ENCODE measurements around the gene ZFPM1. TPM values are rescaled to one million over a fixed set of nuclear protein-coding genes. Genes with fewer than 3 reads are reported as not detected.

ZFPM1 gene
- total RNA-seq, 1 donor from 2014 or later: 1.7 TPM

GRCh38 chr16:88476203-88476602 lies 23.1 kb downstream of the ZFPM1 start:
- DNase-seq (ENCODE audit: extremely low spot score in 2 of 2): no peak
- TF ChIP-seq POLR2AphosphoS5 (IDR thresholded peaks at IDR 0.05; ENCODE audit: insufficient read depth in 1 of 2, low read depth in 1 of 2) (no peak), POLR2A (IDR thresholded peaks at IDR 0.05) (no peak)
- TF ChIP-seq, protein P1, sequence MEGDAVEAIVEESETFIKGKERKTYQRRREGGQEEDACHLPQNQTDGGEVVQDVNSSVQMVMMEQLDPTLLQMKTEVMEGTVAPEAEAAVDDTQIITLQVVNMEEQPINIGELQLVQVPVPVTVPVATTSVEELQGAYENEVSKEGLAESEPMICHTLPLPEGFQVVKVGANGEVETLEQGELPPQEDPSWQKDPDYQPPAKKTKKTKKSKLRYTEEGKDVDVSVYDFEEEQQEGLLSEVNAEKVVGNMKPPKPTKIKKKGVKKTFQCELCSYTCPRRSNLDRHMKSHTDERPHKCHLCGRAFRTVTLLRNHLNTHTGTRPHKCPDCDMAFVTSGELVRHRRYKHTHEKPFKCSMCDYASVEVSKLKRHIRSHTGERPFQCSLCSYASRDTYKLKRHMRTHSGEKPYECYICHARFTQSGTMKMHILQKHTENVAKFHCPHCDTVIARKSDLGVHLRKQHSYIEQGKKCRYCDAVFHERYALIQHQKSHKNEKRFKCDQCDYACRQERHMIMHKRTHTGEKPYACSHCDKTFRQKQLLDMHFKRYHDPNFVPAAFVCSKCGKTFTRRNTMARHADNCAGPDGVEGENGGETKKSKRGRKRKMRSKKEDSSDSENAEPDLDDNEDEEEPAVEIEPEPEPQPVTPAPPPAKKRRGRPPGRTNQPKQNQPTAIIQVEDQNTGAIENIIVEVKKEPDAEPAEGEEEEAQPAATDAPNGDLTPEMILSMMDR (IDR thresholded peaks at IDR 0.05): no peak
- H3K4me3 ChIP-seq: no peak overlapping the region
- no peaks in the 10 kb centered on the region for H3K9me3 ChIP-seq
- no peaks in the 10 kb centered on the region for H3K27me3 ChIP-seq
- intact Hi-C loops (cut with DNase I): no loop called here
- no peaks in the 10 kb centered on the region for H3K36me3 ChIP-seq
- no peak overlapping the region for H3K27ac ChIP-seq
- H3K4me1 ChIP-seq: no peaks in the 10 kb centered on the region

- no peak for TF ChIP-seq POLR2AphosphoS5 (IDR thresholded peaks at IDR 0.05; ENCODE audit: insufficient read depth in 1 of 2, low read depth in 1 of 2)
- Histone ChIP-seq H3K4me1 (no peaks in the 10 kb centered on the region), H3K9me3 (no peaks in the 10 kb centered on the region), H3K27ac (no peak overlapping the region), H3K27me3 (no peaks in the 10 kb centered on the region), H3K36me3 (no peaks in the 10 kb centered on the region), H3K4me3 (no peak overlapping the region)
- DNase-seq (ENCODE audit: extremely low spot score in 2 of 2): no peak
- intact Hi-C loops (cut with DNase I): no loop called here
Observed at GRCh38 chr16:88476817-88477397, 23.8 kb downstream of the ZFPM1 start.

DNA sequence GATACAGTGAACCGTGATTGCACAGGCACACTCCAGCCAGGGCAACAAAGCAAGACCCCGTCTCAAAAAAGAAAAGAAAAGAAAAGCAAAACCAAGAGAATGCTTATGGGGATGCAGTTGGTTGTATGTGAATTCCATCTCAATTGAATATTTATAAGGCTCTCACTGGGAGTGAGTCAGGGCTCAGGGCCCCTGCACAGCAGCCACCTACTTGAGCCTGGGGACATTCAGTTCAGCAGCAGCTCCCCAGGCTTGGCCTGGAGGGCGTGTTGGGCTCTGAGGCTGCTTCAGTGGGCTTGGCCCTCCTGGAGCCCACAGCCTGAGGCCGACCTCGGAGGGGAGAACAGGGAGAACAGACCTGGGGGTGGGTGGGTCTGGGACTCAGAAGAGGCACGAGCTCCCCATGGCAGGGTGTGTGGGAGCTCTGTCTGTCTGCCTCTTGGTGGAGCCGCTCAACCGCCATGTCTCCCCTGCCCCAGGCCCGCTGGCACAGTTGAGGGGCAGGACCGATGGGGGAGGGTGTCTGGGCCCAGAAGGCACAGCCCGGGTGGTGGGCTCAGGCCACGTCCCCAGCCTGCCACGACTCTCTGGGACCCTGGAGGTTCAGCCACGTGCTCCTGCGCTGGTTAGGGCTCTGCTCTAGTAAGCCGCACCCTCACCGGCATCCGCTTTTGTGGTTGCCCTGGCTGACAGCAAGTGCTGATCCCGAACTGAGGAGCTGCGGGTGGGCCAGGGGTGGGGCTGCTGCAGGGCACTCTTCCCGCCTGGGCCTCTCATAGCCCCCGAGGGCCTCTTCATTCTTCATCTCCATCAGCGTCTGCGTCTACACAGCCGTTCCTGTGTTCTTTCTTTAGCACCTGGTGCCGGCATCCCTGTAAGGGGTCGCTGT lies 24.8 kb downstream of the ZFPM1 start:
- no peaks in the 10 kb centered on the region for H3K4me1 ChIP-seq
- TF ChIP-seq, protein P1 (IDR thresholded peaks at IDR 0.05): no peak
- TF ChIP-seq POLR2A (IDR thresholded peaks at IDR 0.05) (no peak), POLR2AphosphoS5 (IDR thresholded peaks at IDR 0.05; ENCODE audit: insufficient read depth in 1 of 2, low read depth in 1 of 2) (no peak)
- no peak for DNase-seq (ENCODE audit: extremely low spot score in 2 of 2)
- H3K27me3 ChIP-seq: no peaks in the 10 kb centered on the region
- no peak overlapping the region for H3K27ac ChIP-seq
- H3K36me3 ChIP-seq: no peaks in the 10 kb centered on the region
- no peak overlapping the region for H3K4me3 ChIP-seq
- no peaks in the 10 kb centered on the region for H3K9me3 ChIP-seq
- intact Hi-C loops (cut with DNase I): no loop called here

GRCh38 chr16:88478889-88479792 lies 26.1 kb downstream of the ZFPM1 start:
- DNase-seq (ENCODE audit: extremely low spot score in 2 of 2): no peak
- no peaks in the 10 kb centered on the region for H3K36me3 ChIP-seq
- H3K4me3 ChIP-seq: no peak overlapping the region
- TF ChIP-seq POLR2A (IDR thresholded peaks at IDR 0.05) (no peak), POLR2AphosphoS5 (IDR thresholded peaks at IDR 0.05; ENCODE audit: insufficient read depth in 1 of 2, low read depth in 1 of 2) (no peak)
- TF ChIP-seq, protein P1 (IDR thresholded peaks at IDR 0.05): no peak
- no peak overlapping the region for H3K27ac ChIP-seq
- intact Hi-C loops (cut with DNase I): no loop called here
- H3K27me3 ChIP-seq: no peaks in the 10 kb centered on the region
- H3K9me3 ChIP-seq: no peaks in the 10 kb centered on the region
- no peaks in the 10 kb centered on the region for H3K4me1 ChIP-seq
